Activated CD8-positive, alpha-beta memory T cell treated with anti-CD3 and anti-CD28 coated beads, Interleukin-2, amount 50 U/mL, for 24 hours (primary cell): ENCODE results near the gene IL37.
A peak's percentile ranks its signal among the peaks of the same experiment; 100 is the strongest.

ENCODE experiments used
- DNase-seq: peaks from one replicate; pipeline ENCODE4 v3.0.0-alpha.2; 2020; ENCODE audit errors: extremely low read depth

IL37 gene

DNA sequence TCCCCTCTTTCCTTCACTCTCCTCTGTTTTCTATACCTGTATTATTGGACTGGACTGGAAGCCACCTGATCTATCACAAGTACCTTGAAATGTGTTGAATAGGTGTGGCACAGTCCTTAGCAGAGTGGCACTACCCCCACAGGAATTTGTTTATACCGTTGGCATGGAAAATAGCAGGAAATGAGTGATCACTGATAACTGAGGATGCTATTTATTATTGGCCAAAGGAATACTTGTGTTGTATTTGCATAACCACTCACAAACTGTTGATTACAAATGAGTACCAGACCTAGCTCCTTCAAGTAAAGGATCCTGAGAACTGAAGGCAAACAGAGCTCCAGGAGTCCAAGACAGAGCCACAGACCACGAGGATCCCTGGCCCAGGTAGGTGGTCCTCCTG is at the start of gene IL37:
Gene IL37 (plus strand): TSS at position 301 of the 400 bp plus-strand sequence. CDS start 1,848 bp downstream, outside the sequence.
- no peak for DNase-seq

GRCh38 chr2:112864072-112864471 is 46.9 kb upstream of the IL37 start:
- DNase-seq = no peak

- DNase-seq = no peak
These were observed 44.7 kb upstream of the IL37 start for GRCh38 chr2:112866128-112866835.

DNA sequence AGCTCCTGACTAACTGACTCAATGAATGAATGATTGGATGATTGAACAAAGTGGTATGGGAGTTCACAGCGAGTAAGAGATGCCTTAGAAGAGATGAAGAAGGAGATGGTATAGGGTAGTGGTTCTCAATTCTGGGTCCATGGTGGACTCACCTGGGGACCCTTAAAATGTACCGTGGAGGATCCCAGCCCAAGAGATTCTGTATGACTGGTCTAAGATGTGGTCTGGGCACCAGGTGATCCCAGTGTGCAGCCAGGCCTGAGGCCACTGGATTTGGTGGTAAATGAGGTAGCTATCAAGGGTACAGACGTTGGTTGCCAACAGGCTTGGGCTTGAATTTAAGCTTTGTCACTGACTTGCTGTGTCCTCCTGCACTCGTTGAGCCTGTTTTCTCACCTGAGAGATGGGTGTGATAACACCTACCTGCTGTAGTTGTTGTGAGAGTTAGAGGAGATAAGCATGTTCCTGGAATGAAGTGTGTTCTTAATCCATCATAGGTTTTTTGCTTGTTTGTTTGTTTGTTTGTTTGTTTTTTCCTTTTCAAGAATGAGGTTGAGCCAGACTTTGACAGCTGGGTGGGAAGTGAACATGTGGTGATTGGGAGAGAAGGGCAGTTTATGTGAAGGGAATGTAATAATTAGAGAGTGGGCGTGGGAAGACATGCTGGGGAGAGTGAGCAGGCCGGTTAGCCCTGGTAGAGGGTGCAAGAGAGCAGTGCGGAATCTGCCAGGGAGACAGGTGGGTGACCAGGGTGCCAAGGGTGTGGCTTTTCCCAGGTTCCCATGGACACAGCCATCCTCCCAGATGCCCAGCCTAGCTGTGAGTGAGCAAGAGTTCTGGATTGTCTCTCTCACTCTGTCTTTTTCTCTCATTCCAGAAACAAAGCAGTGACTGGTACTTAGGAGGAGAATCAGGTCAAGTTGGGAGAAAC is 43.0 kb upstream of the IL37 start:
- no peak for DNase-seq

GRCh38 chr2:112869258-112869842 is 41.6 kb upstream of the IL37 start:
- DNase-seq = no peak

DNA sequence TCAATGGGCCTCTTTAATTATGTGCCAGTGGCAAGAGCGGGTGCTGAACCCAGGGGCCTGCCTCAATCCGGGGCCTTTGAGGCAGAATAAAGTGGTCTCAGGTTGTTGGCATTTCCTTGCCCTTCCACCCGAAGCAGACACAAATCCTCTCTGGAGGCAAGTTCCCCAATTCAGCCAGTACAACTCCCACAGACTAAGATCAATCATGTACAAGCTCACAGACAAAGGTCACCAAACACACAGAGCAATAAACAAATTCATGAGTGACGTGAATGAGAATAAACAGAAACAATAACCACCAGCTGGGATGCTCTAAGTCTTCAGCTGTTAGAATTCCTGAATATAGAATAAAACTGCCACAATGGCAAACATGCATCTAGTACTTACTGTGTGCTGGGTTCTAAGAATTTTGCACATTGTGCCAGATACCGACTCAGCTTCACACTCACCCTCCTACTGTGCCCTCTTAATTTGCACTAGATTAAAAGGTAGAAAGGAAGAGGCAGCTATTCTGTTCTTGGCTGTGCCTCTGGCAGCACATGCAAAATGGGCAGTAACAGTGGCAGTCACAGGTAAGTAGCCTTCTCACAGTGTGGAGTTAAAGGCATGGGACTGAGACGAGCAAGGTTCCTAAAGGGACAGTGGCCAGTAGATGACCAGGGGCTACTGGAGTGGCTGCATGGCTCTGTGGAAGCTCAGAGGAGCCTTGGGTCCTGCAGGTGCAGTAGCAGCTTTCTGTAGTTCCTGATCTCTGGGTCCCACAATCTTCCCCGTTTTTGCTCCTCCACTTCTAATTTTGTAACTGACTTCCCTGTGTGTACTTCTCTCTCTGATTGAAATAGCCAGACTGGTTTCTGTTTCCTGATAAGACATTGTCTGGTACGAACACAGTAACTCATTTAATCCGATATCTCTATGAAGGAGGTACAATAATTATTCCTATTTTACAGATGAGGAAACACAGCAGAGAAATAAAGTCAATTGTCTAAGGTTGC is 39.8 kb upstream of the IL37 start:
- no peak for DNase-seq

GRCh38 chr2:112876257-112876970 is 34.6 kb upstream of the IL37 start:
- DNase-seq = no peak

GRCh38 chr2:112876971-112877361 is 34.0 kb upstream of the IL37 start:
- DNase-seq = no peak

- no peak for DNase-seq
These were observed 33.5 kb upstream of the IL37 start for GRCh38 chr2:112877423-112877822.

- no peak for DNase-seq
These were observed 31.4 kb upstream of the IL37 start for GRCh38 chr2:112879491-112880041.

DNA sequence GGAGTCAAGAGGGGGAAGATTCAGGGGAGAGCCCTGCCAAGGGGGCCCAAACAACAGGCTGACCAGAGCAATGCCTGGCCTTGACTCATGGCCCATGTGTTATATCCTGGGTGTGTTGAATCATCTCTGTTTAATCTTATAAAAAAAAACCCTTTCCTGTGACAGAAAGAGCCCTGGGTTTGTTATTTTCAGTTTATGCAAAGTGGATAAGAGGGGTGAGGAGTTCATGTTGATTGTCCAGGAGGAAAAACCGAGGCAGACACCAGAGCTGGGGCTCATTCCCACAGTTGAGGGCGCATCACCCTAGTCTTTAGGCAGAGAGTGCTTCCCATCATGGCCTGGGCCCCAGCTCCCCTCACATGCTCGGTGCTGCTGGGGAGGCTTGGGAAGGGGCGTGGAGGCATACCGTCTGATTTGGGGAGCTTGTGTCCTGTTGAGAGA is 30.9 kb upstream of the IL37 start:
- DNase-seq = no peak

DNA sequence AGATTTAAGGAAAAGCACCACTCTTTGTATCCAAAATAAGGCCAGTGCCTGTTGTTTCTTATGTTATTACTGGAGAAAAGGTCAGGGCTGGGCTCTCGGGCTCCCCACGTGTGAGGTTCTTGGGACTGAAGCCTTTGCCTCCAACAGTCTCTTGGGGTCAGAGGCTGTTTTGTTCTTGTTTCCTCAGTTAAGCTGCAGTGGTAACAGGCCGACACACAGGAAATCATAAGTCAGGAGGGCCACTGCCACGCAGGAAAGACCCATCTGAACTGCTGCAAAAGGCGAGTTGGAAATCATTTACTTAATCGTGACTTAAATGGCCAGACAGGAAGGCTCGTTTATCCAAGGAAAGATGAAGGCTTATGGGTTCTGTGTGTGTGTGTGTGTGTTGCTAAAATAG is 30.3 kb upstream of the IL37 start:
- no peak for DNase-seq

DNA sequence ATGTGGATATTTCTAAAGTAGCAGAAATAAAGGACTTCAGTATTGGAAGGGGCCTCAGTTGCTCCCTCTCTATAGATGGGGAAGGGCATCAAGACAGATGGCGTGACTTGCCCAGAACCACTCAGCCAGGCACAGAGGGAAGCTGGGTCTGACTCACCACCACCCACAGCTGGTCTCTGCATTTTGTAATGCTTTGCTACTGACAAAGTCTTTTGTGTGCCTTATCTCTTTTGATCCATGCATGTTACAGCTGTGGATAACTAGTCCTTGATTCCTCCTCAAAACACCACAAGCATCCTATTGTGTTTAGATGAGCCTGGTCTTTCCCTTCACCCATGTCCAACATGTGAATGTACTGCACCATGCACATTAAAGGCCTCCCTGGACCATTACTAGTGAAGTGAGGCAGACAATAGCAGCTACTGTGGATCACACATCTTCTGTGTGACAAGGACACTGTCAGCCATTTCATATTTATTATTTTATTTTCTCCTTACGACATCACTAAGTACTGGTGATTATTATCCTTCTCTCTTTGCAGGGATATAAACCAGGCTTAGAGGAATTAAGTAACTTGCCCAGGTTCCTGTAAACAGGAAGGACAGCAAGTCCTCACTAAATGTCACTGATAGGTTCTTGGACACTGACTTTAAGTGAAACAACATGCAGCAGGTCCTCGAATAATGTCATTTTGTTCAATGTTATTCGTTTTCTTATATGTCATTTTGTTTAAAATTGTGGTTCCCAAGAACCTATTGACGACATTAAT is 29.6 kb upstream of the IL37 start:
- DNase-seq = no peak

DNA sequence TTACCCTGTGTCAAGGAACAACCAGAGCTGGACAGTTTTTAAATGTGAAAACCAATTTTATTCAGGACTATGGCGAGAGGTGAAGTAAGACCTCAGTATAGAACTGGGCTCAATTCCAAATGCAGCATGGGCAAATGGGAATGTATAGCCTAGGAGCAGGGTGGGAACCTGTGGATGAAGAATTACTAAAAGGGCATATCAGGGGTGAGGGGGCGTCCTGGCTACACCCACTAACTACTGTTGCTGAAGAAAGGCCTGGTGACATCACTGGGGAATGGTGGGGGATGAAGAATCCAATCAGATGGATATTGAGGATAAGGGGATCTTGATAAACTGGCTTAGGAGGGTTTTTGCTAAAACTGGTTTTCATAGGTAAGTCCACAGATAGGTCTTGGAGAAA is 27.3 kb upstream of the IL37 start:
- DNase-seq = no peak

GRCh38 chr2:112884869-112885505 is 26.0 kb upstream of the IL37 start:
- peak; percentile 35 for DNase-seq

- no peak for DNase-seq
These were observed 25.5 kb upstream of the IL37 start for GRCh38 chr2:112885506-112885902.

DNA sequence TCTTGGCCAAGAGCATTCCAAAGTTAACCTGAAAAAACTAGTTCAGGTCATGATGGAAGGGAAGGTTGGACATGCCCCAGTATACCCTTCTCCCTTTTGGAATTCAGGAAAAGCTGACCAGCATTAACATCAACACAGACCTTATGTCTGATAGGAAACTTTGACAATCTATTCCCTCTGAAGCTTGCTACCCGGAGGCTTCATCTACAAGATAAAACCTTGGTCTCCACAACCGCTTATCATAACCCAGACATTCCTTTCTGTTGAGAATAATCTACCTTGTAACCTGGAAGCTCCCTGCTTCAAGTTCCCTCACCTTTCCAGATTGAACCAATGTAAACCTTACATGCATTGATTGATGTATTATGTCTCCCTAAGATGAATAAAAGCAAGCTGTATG is 24.7 kb upstream of the IL37 start:
- DNase-seq = no peak

- no peak for DNase-seq
These were observed 22.8 kb upstream of the IL37 start for GRCh38 chr2:112887964-112888749.
